Epithelial cell of esophagus (primary cell): ENCODE results near the gene PRPF40A.

Experiments used
- DNase-seq: peaks from one replicate; pipeline ENCODE4 v3.0.0; 2010; ENCODE audit warnings: low read depth
- H3K4me3 ChIP-seq: 2 replicates; pipeline ENCODE4 v1.5.1; 2011; ENCODE audit warnings: mild to moderate bottlenecking, low read length, control low read depth
- CTCF ChIP-seq: IDR thresholded peaks from 2 replicates; pipeline ENCODE4 v1.5.1; 2011; ENCODE audit warnings: low read depth, mild to moderate bottlenecking, low read length, control low read depth, inconsistent platforms; ENCODE audit not compliant: insufficient read depth; ENCODE audit errors: missing control alignments

The PRPF40A gene

GRCh38 chr2:152674334-152674733 is 42.9 kb downstream of the PRPF40A start:
- TF ChIP-seq CTCF, result no peak
- DNase-seq, result no peak
- no peak overlapping the region for H3K4me3 ChIP-seq

GRCh38 chr2:152664725-152665124 is 52.5 kb downstream of the PRPF40A start:
- TF ChIP-seq CTCF, result no peak
- DNase-seq, result no peak
- no peak overlapping the region for H3K4me3 ChIP-seq

- no peak for TF ChIP-seq CTCF
- no peak for DNase-seq
- H3K4me3 ChIP-seq, result no peak overlapping the region
Observed at GRCh38 chr2:152661076-152661475, 56.2 kb downstream of the PRPF40A start.

GRCh38 chr2:152658221-152658620 is 59.0 kb downstream of the PRPF40A start:
- no peak for TF ChIP-seq CTCF

GRCh38 chr2:152657043-152657442 is 60.2 kb downstream of the PRPF40A start:
- no peak for TF ChIP-seq CTCF
- H3K4me3 ChIP-seq, result no peak overlapping the region
- peak; percentile 26 for DNase-seq

More at GRCh38 chr2:152658221-152658620, 59.0 kb downstream of the PRPF40A start:
- DNase-seq, result no peak
- H3K4me3 ChIP-seq, result no peak overlapping the region

GRCh38 chr2:152655880-152656279 is 61.4 kb downstream of the PRPF40A start:
- H3K4me3 ChIP-seq, result no peak overlapping the region
- no peak for DNase-seq
- TF ChIP-seq CTCF, result no peak

- TF ChIP-seq CTCF, result no peak
- DNase-seq, result no peak
- no peak overlapping the region for H3K4me3 ChIP-seq
Observed at GRCh38 chr2:152651834-152652233, 65.4 kb downstream of the PRPF40A start.
